H9 (cell line): ENCODE results near the gene KCND2. TPM values are rescaled to one million over a fixed set of nuclear protein-coding genes. Genes with fewer than 3 reads are reported as not detected.
"Not testable (repeated sequence)": the region's sequence is repeated elsewhere in the genome, so short reads cannot be mapped to it uniquely, and the experiment has no call there.

Experiments used
- DNase-seq: peaks from one replicate; pipeline ENCODE4 v3.0.0-alpha.2; 2017
- H2AFZ ChIP-seq: one replicate; pipeline ENCODE4 v1.6.1; 2013; ENCODE audit warnings: mild to moderate bottlenecking, low read length, control low read depth, moderate library complexity
- H2AK5ac ChIP-seq: 2 replicates; pipeline ENCODE4 v1.6.1; 2013; ENCODE audit warnings: low read length, control low read depth, mixed read lengths; ENCODE audit not compliant: insufficient read length
- H2BK120ac ChIP-seq: one replicate; pipeline ENCODE4 v1.6.1; 2013; ENCODE audit warnings: low read depth, mild to moderate bottlenecking, low read length, control low read depth, inconsistent platforms; ENCODE audit not compliant: poor library complexity, severe bottlenecking
- H2BK12ac ChIP-seq: 2 replicates; pipeline ENCODE4 v1.6.1; 2013; ENCODE audit warnings: low read length, control low read depth, mixed read lengths, low read depth; ENCODE audit not compliant: insufficient read length
- H2BK15ac ChIP-seq: 2 replicates; pipeline ENCODE4 v1.6.1; 2013; ENCODE audit warnings: low read depth, low read length, control low read depth
- H2BK20ac ChIP-seq: one replicate; pipeline ENCODE4 v1.6.1; 2013; ENCODE audit warnings: low read depth, mild to moderate bottlenecking, low read length, control low read depth, inconsistent platforms; ENCODE audit not compliant: poor library complexity, severe bottlenecking
- H2BK5ac ChIP-seq: 2 replicates; pipeline ENCODE4 v1.6.1; 2013; ENCODE audit warnings: low read length, control low read depth, mixed read lengths; ENCODE audit not compliant: insufficient read length
- H3K14ac ChIP-seq: 2 replicates; pipeline ENCODE4 v1.6.1; 2013; ENCODE audit warnings: low read length, control low read depth; ENCODE audit not compliant: insufficient read depth
- H3K18ac ChIP-seq: 2 replicates; pipeline ENCODE4 v1.6.1; 2013; ENCODE audit warnings: low read depth, mild to moderate bottlenecking, mixed read lengths, low read length, control low read depth; ENCODE audit not compliant: insufficient read length
- H3K23ac ChIP-seq: 2 replicates; pipeline ENCODE4 v1.6.1; 2013; ENCODE audit warnings: low read length, control low read depth, mixed read lengths, low read depth; ENCODE audit not compliant: insufficient read length
- H3K23me2 ChIP-seq: 2 replicates; pipeline ENCODE4 v1.6.1; 2013; ENCODE audit warnings: low read depth, mild to moderate bottlenecking, mixed read lengths, low read length, control low read depth; ENCODE audit not compliant: insufficient read length, poor library complexity, severe bottlenecking
- H3K27ac ChIP-seq: 2 replicates; pipeline ENCODE4 v1.5.1; 2013; ENCODE audit warnings: low read length, control low read depth, mixed read lengths, low read depth; ENCODE audit not compliant: insufficient read length
- H3K27me3 ChIP-seq: 2 replicates; pipeline ENCODE4 v1.6.1; 2013; ENCODE audit warnings: low read length, control low read depth, inconsistent platforms; ENCODE audit not compliant: insufficient read depth
- H3K4ac ChIP-seq: 2 replicates; pipeline ENCODE4 v1.6.1; 2013; ENCODE audit warnings: low read depth, mild to moderate bottlenecking, control low read depth, inconsistent platforms, low read length, moderate library complexity
- H3K4me1 ChIP-seq: 2 replicates; pipeline ENCODE4 v1.6.1; 2013; ENCODE audit warnings: low read length, control low read depth, inconsistent platforms; ENCODE audit not compliant: insufficient read depth
- H3K4me2 ChIP-seq: 2 replicates; pipeline ENCODE4 v1.6.1; 2013; ENCODE audit warnings: low read length, control low read depth, mixed read lengths; ENCODE audit not compliant: insufficient read length, insufficient read depth
- H3K56ac ChIP-seq: 2 replicates; pipeline ENCODE4 v1.6.1; 2013; ENCODE audit warnings: low read depth, mild to moderate bottlenecking, mixed read lengths, low read length, control low read depth; ENCODE audit not compliant: insufficient read length
- H3K79me1 ChIP-seq: 2 replicates; pipeline ENCODE4 v1.6.1; 2013; ENCODE audit warnings: low read depth, mild to moderate bottlenecking, moderate library complexity, low read length, control low read depth, inconsistent platforms; ENCODE audit not compliant: insufficient read depth, poor library complexity, severe bottlenecking
- H3K79me2 ChIP-seq: 2 replicates; pipeline ENCODE4 v1.6.1; 2013; ENCODE audit warnings: low read length, control low read depth, inconsistent platforms; ENCODE audit not compliant: insufficient read depth
- H3K9ac ChIP-seq: 2 replicates; pipeline ENCODE4 v1.6.1; 2013; ENCODE audit warnings: low read length, control low read depth, mixed read lengths; ENCODE audit not compliant: insufficient read length; ENCODE audit errors: extremely low read depth
- H3K9me3 ChIP-seq: one replicate; pipeline ENCODE4 v1.6.1; 2013; ENCODE audit warnings: low read depth, low read length, inconsistent platforms; ENCODE audit not compliant: control insufficient read depth
- H3T11ph ChIP-seq: one replicate; pipeline ENCODE4 v1.6.1; 2013; ENCODE audit warnings: mild to moderate bottlenecking, low read length, control low read depth, inconsistent platforms
- H4K20me1 ChIP-seq: one replicate; pipeline ENCODE4 v1.6.1; 2013; ENCODE audit not compliant: control insufficient read depth, insufficient read length, insufficient read depth
- H4K5ac ChIP-seq: 2 replicates; pipeline ENCODE4 v1.6.1; 2013; ENCODE audit warnings: low read depth, mild to moderate bottlenecking, mixed read lengths, low read length, control low read depth; ENCODE audit not compliant: insufficient read length
- H4K8ac ChIP-seq: replicated peaks from 2 replicates; pipeline ENCODE4 v1.6.1; 2013; ENCODE audit warnings: low read length, control low read depth, mixed read lengths, low read depth; ENCODE audit not compliant: insufficient read length
- H4K91ac ChIP-seq: 2 replicates; pipeline ENCODE4 v1.6.1; 2013; ENCODE audit warnings: low read depth, mild to moderate bottlenecking, moderate library complexity, mixed read lengths, low read length, control low read depth; ENCODE audit not compliant: insufficient read length
- H3K27ac Mint-ChIP-seq, 3 experiments: 2 replicates in 2 of 3; 3 replicates in 1 of 3; pipeline ENCODE4 v1.8.0; 2020 to 2021; ENCODE audit warnings: mixed read lengths in 3 of 3, mild to moderate bottlenecking in 1 of 3, moderate library complexity in 1 of 3
- H3K27me3 Mint-ChIP-seq: 2 replicates; pipeline ENCODE4 v1.8.0; 2021; ENCODE audit warnings: low read depth, mild to moderate bottlenecking, moderate library complexity, mixed read lengths
- H3K36me3 Mint-ChIP-seq, 3 experiments: 2 replicates in 2 of 3; 3 replicates in 1 of 3; pipeline ENCODE4 v1.8.0; 2020 to 2021; ENCODE audit warnings: low read depth in 3 of 3, mixed read lengths in 3 of 3; ENCODE audit not compliant: insufficient read depth in 1 of 3
- H3K4me1 Mint-ChIP-seq, 2 experiments: 2 replicates each; pipeline ENCODE4 v1.8.0; 2020; ENCODE audit warnings: mixed read lengths in 2 of 2
- H3K4me3 Mint-ChIP-seq, 2 experiments: 2 replicates in 1 of 2; 3 replicates in 1 of 2; pipeline ENCODE4 v1.8.0; 2020 to 2021; ENCODE audit warnings: mild to moderate bottlenecking in 2 of 2, mixed read lengths in 2 of 2, moderate library complexity in 1 of 2
- H3K9me3 Mint-ChIP-seq, 2 experiments: 2 replicates in 1 of 2; 3 replicates in 1 of 2; pipeline ENCODE4 v1.8.0; 2020; ENCODE audit warnings: mild to moderate bottlenecking in 2 of 2, mixed read lengths in 2 of 2, moderate library complexity in 1 of 2
- WGBS: extraction: QIAGEN DNeasy Blood & Tissue Kit; methylation state at CpG from one replicate; pipeline ENCODE4 v1.1.7; 2013; ENCODE audit warnings: missing lambda C conversion rate, low lambda C conversion rate, mixed read lengths; ENCODE audit not compliant: insufficient read length; ENCODE audit errors: extremely low coverage; 5-methylcytosine and 5-hydroxymethylcytosine counted together
- total RNA-seq: library from RNA; stranded (reverse); gene quantifications from 2 replicates; pipeline ENCODE4 v1.2.1, GENCODE V29; 2021
- TF ChIP-seq, protein P1 (sequence below): fragments of 200-600 bp; sonication (generic); conservative IDR thresholded peaks from 3 replicates; pipeline ENCODE4 v1.8.0; 2021; ENCODE audit warnings: antibody characterized with exemption, mild to moderate bottlenecking

Gene KCND2
- total RNA-seq, 1 experiment from 2014 or later: 6.4 TPM

DNA sequence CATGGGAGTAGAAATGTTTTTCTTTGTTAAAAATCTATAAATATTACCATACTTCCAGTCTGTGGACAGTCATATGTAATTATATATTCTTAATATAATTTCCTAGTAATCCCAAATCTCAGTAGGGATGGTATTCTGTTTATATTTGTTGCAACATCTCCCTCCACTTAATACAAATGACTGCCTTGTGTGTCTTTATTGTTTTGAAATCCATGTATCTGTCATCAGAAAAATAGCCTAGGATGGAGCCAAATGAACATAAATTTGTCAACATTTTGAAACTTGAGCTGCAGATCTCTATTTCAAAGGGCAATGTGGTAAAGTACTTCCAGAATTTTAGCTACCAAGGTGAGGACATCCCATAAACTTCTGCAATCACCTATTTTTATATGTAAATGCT is 294.2 kb downstream of the KCND2 start:
- Histone ChIP-seq H3K23me2 (no peaks in the 10 kb centered on the region), H3K27me3 (no peaks in the 10 kb centered on the region), H3K9ac (no peak overlapping the region), H2AK5ac (no peak overlapping the region), H3K4me1 (no peaks in the 10 kb centered on the region; the same call in 1 of the 2 replicates), H3K18ac (no peak overlapping the region), H2BK20ac (no peak overlapping the region), H4K5ac (no peak overlapping the region), H3K4me2 (no peak overlapping the region), H3K23ac (no peak overlapping the region), H2BK15ac (no peak overlapping the region), H3K9me3 (no peaks in the 10 kb centered on the region), H2BK120ac (no peak overlapping the region), H3K4ac (no peak overlapping the region), H3K14ac (no peak overlapping the region), H3K56ac (no peak overlapping the region), H3K27ac (no peak overlapping the region), H2BK5ac (no peak overlapping the region), H4K20me1 (no peaks in the 10 kb centered on the region), H3K79me1 (no peaks in the 10 kb centered on the region), H2AFZ (no peak overlapping the region), H2BK12ac (no peak overlapping the region), H3K79me2 (no peaks in the 10 kb centered on the region), H3T11ph (no peak overlapping the region), H4K8ac (no peak overlapping the region), H4K91ac (no peak overlapping the region)
- H3K27ac Mint-ChIP-seq: no peak overlapping the region
- no peaks in the 10 kb centered on the region for H3K36me3 Mint-ChIP-seq
- TF ChIP-seq, protein P1, sequence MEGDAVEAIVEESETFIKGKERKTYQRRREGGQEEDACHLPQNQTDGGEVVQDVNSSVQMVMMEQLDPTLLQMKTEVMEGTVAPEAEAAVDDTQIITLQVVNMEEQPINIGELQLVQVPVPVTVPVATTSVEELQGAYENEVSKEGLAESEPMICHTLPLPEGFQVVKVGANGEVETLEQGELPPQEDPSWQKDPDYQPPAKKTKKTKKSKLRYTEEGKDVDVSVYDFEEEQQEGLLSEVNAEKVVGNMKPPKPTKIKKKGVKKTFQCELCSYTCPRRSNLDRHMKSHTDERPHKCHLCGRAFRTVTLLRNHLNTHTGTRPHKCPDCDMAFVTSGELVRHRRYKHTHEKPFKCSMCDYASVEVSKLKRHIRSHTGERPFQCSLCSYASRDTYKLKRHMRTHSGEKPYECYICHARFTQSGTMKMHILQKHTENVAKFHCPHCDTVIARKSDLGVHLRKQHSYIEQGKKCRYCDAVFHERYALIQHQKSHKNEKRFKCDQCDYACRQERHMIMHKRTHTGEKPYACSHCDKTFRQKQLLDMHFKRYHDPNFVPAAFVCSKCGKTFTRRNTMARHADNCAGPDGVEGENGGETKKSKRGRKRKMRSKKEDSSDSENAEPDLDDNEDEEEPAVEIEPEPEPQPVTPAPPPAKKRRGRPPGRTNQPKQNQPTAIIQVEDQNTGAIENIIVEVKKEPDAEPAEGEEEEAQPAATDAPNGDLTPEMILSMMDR: no peak
- H3K27me3 Mint-ChIP-seq: no peaks in the 10 kb centered on the region
- no peak for DNase-seq
- H3K9me3 Mint-ChIP-seq: no peaks in the 10 kb centered on the region
- peaks cover 2% of the 10 kb centered on the region in 2 experiments; a peak in 1 of 4 replicates for H3K4me1 Mint-ChIP-seq
- no peak overlapping the region for H3K4me3 Mint-ChIP-seq

DNA sequence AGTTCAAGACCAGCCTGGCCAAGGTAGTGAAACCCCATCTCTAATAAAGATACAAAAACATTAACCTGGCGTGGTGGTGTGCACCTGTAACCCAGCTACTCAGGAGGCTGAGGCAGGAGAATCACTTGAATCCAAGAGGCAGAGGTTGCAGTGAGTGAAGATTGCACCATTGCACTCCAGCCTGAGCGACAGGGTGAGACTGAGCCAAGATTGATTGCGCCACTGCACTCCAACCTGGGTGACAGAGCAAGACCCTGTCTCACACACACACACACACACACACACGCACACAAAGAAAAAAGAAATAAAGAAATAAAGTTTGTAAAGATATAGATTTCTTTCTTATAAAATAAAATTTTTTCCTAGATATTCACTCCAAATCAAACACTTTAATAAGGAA is 305.7 kb downstream of the KCND2 start:
- H3K79me2 ChIP-seq, H3K79me1 ChIP-seq, H2BK15ac ChIP-seq, H2BK5ac ChIP-seq, H3K4me2 ChIP-seq, H3K56ac ChIP-seq, H2BK12ac ChIP-seq, H2BK120ac ChIP-seq, H3K18ac ChIP-seq, H3K4me1 ChIP-seq, H3K27me3 ChIP-seq, H3K27ac Mint-ChIP-seq, H3K23ac ChIP-seq, H3K27me3 Mint-ChIP-seq, H3K14ac ChIP-seq, H3K4me3 Mint-ChIP-seq, H3K9me3 ChIP-seq, H3K9me3 Mint-ChIP-seq, H3K23me2 ChIP-seq, H3K4me1 Mint-ChIP-seq, H3K4ac ChIP-seq, H3T11ph ChIP-seq, H2AFZ ChIP-seq, H4K91ac ChIP-seq, H2AK5ac ChIP-seq, H4K5ac ChIP-seq, H3K9ac ChIP-seq, H4K8ac ChIP-seq, H2BK20ac ChIP-seq, DNase-seq, H4K20me1 ChIP-seq, H3K36me3 Mint-ChIP-seq, H3K27ac ChIP-seq: not testable (repeated sequence)
- no CpG with 5 or more reads among the region's 4 CpGs for WGBS
